M059J (cell line): Measurements from ENCODE around the gene PCNP. TPM values are rescaled to one million over a fixed set of nuclear protein-coding genes. Genes with fewer than 3 reads are reported as not detected.
A peak's percentile ranks its signal among the peaks of the same experiment; 100 is the strongest.
"Not testable (repeated sequence)": the region's sequence is repeated elsewhere in the genome, so short reads cannot be mapped to it uniquely, and the experiment has no call there.

Experiments used
- DNase-seq: peaks from one replicate; pipeline ENCODE4 v3.0.0-alpha.2; 2012; ENCODE audit warnings: low read depth
- total RNA-seq: library from RNA; depleted of rRNA; stranded (reverse); fragments of >200 nt; shearing (Covaris generic); gene quantifications from 2 replicates; pipeline ENCODE4 v1.2.3, GENCODE V29; 2014

PCNP gene
- total RNA-seq, 1 experiment from 2014 or later, result 131 TPM

GRCh38 chr3:101567528-101568317 lies 6.3 kb upstream of the PCNP start:
- DNase-seq, result peak; percentile 90

- DNase-seq, result peak; percentile 69
These were observed 2.7 kb upstream of the PCNP start for GRCh38 chr3:101571028-101571895.

- DNase-seq, result peak; percentile 85
These were observed 570 bp downstream of the PCNP start for GRCh38 chr3:101574388-101575112.

GRCh38 chr3:101577286-101577685 lies 3.3 kb downstream of the PCNP start:
- DNase-seq, result no peak

GRCh38 chr3:101588616-101589015 lies 14.6 kb downstream of the PCNP start:
- no peak for DNase-seq

GRCh38 chr3:101591071-101591470 lies 17.1 kb downstream of the PCNP start:
- DNase-seq, result no peak

GRCh38 chr3:101602731-101603130 lies 28.8 kb downstream of the PCNP start:
- DNase-seq, result no peak

- DNase-seq, result no peak
These were observed 29.2 kb downstream of the PCNP start for GRCh38 chr3:101603184-101603583.

- not testable (repeated sequence) for DNase-seq
These were observed 31.4 kb downstream of the PCNP start for GRCh38 chr3:101605398-101605797.

GRCh38 chr3:101611023-101611422 lies 37.0 kb downstream of the PCNP start:
- no peak for DNase-seq

GRCh38 chr3:101613014-101613413 lies 39.0 kb downstream of the PCNP start:
- not testable (repeated sequence) for DNase-seq

- DNase-seq, result no peak
These were observed 41.5 kb downstream of the PCNP start for GRCh38 chr3:101615525-101615924.

GRCh38 chr3:101617478-101617877 lies 43.5 kb downstream of the PCNP start:
- no peak for DNase-seq

- DNase-seq, result no peak
These were observed 44.7 kb downstream of the PCNP start for GRCh38 chr3:101618726-101619125.

- DNase-seq, result no peak
These were observed 45.8 kb downstream of the PCNP start for GRCh38 chr3:101619734-101620133.

- DNase-seq, result no peak
These were observed 49.7 kb downstream of the PCNP start for GRCh38 chr3:101623656-101624055.

- no peak for DNase-seq
These were observed 50.9 kb downstream of the PCNP start for GRCh38 chr3:101624857-101625256.

- no peak for DNase-seq
These were observed 51.9 kb downstream of the PCNP start for GRCh38 chr3:101625879-101626278.

GRCh38 chr3:101629219-101629618 lies 55.2 kb downstream of the PCNP start:
- no peak for DNase-seq

GRCh38 chr3:101631098-101631796 lies 57.3 kb downstream of the PCNP start:
- DNase-seq, result no peak

- DNase-seq, result not testable (repeated sequence)
These were observed 58.0 kb downstream of the PCNP start for GRCh38 chr3:101631959-101632358.

GRCh38 chr3:101632586-101632985 lies 58.6 kb downstream of the PCNP start:
- DNase-seq, result no peak
